ENCODE results near the gene TTYH3.
"Not testable (repeated sequence)": the region's sequence is repeated elsewhere in the genome, so short reads cannot be mapped to it uniquely, and the experiment has no call there.

Gene TTYH3

DNA sequence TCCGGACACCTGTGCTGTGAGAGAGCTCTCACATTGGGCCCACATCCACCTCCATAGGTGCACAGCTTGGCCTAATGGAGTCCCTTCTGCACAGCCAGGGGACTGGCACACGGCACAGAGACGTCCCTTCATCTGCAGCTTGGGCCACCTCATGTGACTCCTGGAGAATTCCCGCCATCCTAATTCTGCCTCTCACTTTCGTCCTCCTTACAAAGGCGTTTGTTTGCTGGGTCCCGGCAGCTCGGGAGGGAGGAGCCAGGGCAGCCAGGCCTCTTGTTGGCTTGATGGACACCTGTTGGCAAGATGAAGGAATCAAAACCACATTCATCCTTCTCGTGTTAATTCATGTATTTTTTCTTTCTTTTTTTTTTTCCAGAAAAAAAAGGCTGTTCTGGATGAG lies 30.7 kb upstream of the TTYH3 start:
- in situ Hi-C loops (cut with HindIII; ENCODE audit: low pct_ligation_motif_present, low pct_unique_long_range_greater_than_20kb, low sequenced_read_pairs): no loop called here
- DNase-seq: no peak

DNA sequence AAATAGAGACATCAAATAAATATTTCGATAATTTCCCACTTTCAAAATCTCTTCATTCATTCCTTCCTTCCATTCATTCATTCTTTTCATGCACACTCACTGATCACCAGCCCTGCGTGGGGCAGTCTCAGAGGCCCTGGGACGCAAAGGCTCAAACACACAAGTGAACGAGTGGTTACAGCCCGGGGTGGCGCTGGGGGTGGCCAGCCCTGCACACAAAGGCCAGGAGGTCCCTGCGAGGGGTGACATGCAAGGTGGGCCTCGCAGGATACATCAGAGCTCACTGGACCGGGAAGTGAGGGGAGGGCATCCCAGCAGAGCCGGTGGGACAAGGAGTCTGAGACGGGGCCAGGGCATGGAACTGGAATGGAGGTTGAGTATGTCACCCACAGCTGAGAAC lies 29.9 kb upstream of the TTYH3 start:
- in situ Hi-C loops (cut with HindIII; ENCODE audit: low pct_ligation_motif_present, low pct_unique_long_range_greater_than_20kb, low sequenced_read_pairs): no loop called here
- DNase-seq: no peak

DNA sequence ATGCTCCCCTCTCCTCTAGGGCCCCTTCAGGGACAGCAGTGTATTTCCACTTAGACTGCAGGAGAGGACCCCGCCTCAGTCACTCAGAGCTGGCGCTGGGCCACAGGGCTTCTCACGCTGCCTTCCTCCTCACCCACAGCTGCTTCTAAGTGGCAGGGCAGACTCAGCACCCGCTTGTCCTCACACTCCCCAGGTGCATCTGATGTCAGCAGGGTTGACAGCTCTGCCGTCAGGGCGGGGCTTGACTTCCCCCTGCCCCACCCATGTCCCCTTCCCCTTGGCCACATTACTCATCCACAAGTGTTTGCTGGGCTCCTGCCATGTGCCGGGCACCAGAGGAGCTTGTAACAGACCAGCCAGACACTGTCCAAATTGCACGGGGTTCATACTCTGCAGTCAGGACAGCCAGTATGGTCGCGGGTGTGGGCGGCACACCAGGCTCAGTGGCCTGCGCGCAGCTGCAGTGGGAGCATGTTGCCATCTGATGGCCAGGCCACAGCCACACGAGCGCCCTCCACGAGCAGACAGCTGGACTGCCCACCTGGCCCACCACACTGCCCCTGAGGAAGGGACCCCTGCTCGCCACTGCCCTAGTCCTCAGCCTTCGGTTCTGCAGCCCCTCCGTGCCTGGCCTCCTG lies 29.3 kb upstream of the TTYH3 start:
- in situ Hi-C loops (cut with HindIII; ENCODE audit: low pct_ligation_motif_present, low pct_unique_long_range_greater_than_20kb, low sequenced_read_pairs): no loop called here
- DNase-seq: no peak

DNA sequence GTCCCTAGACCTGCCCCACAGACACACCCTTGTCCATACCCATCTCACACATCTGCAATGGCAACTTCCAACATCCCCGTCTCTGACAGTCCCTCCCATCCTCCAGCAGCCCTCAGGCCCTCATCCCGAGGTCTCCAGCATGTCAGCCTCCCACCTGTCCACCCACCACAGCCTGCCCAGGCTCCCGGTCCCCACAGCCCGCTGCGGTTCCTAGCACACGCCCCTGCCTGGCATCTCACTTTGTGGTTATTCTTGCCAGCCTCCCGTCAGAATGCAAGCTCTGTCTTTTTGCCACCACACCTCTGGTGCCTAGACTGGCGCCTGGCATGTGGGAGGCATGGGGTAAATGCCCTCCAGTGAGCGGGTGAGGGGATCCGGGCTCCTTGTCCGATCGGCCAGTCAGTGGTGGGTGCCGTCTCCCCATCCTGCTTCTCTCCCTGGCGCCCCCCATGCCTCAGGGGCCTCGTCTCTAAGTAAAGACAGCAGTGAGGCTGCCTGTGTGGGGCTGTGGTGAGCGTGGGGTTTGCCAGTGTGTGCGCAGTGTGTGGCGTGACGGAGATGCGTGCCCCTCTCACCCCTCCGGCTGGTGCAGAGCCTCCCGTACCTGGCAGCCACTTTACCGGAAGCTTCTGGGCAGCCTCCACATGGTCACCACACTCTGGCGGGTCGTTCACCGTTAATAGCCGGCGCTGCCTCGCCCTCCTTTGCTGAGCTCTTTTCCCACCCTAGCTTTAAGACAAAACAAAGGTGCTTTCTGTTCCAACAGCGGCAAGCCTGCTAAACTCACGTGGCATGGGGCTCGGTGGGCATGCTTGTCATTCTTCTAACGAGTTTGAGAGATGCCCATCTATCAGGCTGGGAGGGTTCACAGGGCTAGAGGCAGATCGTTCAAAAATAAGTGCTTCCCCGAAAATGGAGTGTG lies 28.5 kb upstream of the TTYH3 start:
- no peak for DNase-seq
- in situ Hi-C loops (cut with HindIII; ENCODE audit: low pct_ligation_motif_present, low pct_unique_long_range_greater_than_20kb, low sequenced_read_pairs): no loop called here

DNA sequence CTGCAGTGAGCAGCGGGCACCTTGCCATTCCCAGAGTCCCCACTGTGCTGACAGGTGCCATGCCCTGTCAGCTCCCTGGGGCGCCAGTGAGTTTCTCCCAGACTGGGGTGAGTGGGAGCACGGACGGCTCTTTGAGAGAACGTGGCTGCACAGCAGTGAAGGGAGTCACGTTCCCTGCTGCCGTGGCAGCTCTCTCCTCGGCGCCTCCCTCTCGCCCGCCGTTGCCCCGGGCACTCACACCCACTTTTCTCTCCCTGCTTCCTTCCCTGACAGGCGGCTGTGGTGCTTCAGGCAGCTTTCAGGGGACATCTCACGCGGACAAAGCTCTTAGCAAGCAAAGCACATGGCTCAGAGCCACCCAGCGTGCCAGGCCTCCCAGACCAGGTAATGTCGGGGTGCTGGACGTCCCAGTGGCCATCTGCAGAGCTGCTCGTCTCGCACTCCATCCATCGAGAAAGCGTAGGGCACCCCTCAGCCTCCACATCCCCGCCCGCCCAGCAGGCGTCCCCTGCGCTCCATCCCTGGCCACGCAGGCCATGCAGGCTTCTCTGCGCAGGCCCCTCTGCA lies 27.1 kb upstream of the TTYH3 start:
- in situ Hi-C loops (cut with HindIII; ENCODE audit: low pct_ligation_motif_present, low pct_unique_long_range_greater_than_20kb, low sequenced_read_pairs): no loop called here
- DNase-seq: no peak

DNA sequence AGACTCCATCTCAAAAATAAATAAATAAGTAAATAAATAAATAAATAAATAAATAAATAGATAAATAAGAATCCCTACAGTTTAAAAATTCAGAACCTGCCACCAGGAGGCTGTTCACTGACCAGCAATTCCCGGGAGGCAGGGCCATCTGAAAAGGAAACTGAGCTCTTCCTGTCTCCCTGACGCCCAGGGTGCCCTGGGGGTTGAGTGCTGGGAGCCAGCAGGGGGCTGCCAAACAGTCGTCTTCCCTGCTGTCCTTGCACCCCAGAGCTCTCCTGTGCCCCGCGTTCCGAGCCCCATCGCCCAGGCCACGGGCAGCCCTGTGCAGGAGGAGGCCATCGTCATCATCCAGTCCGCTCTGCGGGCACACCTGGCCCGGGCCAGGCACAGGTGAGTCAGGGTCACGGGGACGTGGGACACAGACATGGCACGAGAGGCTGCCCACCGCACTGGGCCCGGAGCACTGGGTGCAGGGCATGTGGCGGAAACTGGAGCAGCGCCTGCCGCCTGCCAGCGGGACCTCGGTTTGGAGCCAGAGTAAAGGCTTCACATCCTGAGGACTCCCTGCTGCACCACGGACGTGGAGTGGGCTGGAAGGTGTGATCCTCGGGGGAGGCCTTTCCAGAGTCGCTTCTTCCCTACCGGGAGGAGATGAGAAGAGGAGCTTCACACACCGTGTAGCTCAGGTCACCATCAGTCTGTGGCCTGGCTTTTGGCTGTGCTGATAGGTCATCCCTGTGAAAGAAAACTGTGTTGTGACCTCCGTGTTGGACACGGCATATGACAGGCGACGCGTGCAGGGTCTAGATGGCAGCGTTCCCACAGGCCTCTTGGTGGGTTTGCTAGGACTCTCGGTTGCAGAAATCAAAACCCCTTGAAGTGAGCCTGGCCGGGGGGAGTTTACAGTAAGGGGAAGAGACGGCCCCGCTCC lies 25.9 kb upstream of the TTYH3 start:
- in situ Hi-C loops (cut with HindIII; ENCODE audit: low pct_ligation_motif_present, low pct_unique_long_range_greater_than_20kb, low sequenced_read_pairs): no loop called here

DNA sequence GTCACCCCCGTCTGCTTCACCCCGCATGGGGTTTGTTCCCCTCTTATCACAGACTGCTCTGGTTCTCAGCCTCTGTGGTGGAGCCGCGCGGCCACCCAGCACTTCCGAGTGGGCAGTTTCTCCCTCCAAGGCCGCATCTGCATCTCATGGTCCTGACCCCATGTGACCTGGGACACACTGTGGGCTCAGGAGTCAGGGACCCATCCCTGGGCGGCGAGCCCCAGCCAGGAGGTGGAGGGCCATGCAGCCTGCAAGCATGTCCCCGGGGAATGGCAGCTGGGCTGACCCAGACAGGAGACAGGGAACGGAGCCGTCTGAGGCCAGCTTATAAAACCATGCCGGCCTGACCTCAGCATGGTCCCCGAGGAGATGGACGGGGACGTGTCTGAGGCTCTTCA lies 25.2 kb upstream of the TTYH3 start:
- in situ Hi-C loops (cut with HindIII; ENCODE audit: low pct_ligation_motif_present, low pct_unique_long_range_greater_than_20kb, low sequenced_read_pairs): no loop called here

More for the DNA sequence above, 25.9 kb upstream of the TTYH3 start:
- no peak for DNase-seq

DNA sequence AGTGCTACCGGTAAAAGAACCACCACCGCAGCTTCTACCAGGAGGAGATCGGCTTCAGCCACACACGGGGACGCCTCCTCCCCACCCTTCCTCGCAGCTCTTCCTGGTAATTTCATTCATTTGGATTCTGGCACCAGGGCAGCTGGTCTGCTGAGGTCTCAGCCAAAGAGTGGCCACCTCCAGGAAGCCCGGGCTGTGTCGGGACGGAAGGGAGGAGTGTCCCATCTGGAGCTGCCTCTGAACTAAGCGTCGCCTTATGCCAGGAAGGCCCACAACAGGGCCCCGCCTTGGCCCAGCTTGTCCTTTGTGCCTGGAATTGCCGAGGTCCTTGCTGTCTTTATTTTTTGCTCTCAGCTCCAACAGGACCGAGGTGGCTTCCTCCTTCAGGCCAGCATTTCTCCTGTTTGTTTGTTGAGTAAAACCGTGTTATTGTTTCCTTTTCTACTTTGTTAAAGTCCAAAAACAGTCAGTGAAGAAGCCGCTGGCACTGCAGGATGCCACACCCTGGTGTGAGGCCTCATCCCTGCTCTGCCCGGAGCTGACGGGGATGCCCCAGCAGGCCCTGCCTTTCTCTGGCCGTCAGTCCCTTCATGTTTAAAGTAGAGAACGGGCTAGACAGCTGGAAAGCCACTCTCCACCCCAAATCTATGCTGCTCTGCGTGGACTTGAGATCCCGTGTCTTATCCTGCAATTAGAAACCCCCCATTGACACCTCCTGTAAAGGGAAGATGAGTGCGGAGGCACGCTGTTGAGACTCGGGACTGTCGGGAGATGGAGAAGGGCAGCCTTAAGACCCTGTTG lies 24.5 kb upstream of the TTYH3 start:
- in situ Hi-C loops (cut with HindIII; ENCODE audit: low pct_ligation_motif_present, low pct_unique_long_range_greater_than_20kb, low sequenced_read_pairs): no loop called here
- no peak for DNase-seq

More for the DNA sequence above, 25.2 kb upstream of the TTYH3 start:
- DNase-seq: no peak

DNA sequence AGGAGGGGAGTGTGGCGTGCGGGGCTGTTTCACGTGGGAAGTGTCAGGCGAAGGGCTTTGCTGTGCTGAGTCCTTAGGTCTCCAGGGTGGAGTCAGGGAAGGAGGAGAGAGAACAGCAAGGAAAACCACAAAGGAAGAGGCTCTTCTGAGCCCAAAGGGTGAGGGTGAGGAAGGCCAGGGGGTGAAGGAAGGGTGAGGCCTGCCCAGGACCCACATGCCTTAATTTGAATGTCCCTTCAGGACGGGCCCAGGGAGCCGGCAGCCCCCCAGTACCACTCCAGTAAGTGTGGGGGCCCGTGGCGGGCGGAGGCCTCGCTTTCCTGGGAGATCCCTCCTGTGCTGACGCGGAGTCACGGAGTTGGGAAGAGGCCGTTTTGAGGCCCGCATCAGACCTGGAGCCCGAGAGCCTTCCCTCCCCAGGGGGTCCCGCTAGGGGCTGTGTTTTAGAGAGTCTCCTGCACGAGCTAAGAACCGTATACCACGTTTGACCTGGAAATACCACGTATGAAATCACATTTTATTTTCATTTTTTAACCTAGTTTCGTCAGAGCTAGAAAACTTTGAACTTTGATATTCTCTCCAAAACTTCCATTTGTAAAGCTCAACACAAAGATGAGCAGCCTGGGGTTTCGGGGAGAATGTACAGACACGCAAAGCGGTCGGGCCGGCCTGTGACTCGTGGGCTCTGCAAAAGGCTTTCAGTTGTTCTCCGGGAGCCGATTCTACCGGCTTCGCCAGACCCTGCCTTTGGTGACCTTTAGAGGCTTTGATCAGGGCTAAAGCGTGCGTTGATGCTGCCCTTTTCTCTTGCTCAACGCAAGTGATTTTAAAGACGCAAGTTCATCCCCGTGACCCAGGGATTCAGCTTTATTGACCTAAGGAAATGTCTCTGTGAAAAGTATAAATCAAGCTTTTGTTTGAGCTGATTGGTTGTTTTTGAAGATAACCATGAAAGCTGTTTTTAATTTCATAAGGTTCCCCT lies 23.6 kb upstream of the TTYH3 start:
- in situ Hi-C loops (cut with HindIII; ENCODE audit: low pct_ligation_motif_present, low pct_unique_long_range_greater_than_20kb, low sequenced_read_pairs): no loop called here

DNA sequence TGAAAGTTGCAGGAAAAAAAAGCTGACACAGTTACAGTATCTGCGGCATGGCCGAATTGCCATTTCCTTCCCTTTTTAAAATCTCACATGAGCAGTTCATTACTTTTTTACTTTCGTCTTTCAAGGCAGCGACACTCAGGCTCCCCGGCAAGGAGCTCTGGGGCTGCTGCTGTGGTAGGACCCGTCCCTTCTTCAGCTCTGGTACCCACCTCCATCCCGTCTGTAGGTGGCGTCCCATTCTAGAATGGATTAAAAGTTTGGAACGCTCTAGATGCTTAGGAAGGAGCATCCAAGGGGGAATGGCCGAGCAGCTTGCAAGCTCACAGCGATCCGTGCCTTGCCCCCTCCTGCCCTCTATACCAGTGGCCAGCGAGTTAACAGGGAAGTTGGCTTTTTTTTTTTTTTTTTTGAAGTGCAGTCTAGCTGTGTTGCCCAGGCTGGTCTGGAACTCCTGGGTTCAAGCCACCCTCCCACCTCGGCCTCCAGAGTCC lies 22.8 kb upstream of the TTYH3 start:
- in situ Hi-C loops (cut with HindIII; ENCODE audit: low pct_ligation_motif_present, low pct_unique_long_range_greater_than_20kb, low sequenced_read_pairs): no loop called here
- DNase-seq: peak; percentile 54

More for the DNA sequence above, 23.6 kb upstream of the TTYH3 start:
- no peak for DNase-seq

DNA sequence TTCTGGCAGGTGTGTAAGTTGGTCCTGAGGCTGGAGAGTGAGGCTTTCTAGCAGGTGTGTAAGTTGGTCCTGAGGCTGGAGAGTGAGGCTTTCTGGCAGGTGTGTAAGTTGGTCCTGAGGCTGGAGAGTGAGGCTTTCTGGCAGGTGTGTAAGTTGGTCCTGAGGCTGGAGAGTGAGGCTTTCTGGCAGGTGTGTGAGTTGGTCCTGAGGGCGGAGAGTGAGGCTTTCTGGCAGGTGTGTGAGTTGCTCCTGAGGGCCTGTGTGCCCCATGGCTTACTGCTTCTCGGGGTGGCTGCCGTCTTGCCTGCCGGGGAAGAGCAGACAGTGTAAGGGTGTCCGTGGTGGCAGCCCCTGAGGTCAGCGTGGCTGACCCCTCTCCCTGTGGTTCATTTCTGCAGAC lies 22.1 kb upstream of the TTYH3 start:
- in situ Hi-C loops (cut with HindIII; ENCODE audit: low pct_ligation_motif_present, low pct_unique_long_range_greater_than_20kb, low sequenced_read_pairs); DNase-seq: not testable (repeated sequence)

DNA sequence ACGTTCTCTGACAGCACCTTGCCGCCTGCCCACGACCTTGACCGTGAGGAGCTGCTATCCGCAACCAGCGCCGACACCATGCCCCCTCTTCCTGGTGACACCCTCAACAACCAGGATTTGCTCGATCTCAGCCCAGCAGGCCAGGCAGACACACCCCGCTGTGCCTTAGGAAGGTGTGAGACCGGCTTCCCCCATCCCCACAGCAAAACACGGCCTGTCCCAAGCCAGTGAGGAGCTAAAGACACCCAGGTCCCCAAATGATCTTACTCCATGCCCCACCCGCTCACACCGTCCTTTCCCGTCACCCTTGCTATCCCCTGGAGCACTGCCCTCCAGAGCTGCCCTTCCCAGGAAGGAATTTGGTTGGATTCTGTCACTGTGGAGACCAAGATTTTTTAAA lies 21.3 kb upstream of the TTYH3 start:
- in situ Hi-C loops (cut with HindIII; ENCODE audit: low pct_ligation_motif_present, low pct_unique_long_range_greater_than_20kb, low sequenced_read_pairs): no loop called here
- DNase-seq: no peak

DNA sequence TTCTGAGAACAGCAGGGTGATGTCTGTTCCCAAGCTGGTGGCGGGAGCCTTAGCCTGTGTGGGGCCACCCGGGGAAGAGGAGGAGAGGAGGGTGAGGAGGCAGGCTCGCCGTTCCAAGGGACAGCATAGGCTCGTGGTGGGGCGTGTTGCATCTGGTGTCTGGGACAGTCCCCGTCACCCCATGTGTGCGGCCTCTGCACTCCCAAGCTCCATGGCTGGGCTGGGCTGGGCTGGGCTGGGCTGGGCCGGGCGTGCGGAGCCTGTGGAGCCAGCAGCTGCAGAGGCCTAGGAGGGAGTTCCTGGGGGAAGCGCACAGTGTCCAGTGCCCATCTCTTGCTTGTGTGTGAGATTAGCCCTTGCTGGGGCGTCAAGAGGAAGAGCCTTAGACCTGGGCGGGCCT lies 20.9 kb upstream of the TTYH3 start:
- in situ Hi-C loops (cut with HindIII; ENCODE audit: low pct_ligation_motif_present, low pct_unique_long_range_greater_than_20kb, low sequenced_read_pairs): no loop called here
- DNase-seq: no peak

DNA sequence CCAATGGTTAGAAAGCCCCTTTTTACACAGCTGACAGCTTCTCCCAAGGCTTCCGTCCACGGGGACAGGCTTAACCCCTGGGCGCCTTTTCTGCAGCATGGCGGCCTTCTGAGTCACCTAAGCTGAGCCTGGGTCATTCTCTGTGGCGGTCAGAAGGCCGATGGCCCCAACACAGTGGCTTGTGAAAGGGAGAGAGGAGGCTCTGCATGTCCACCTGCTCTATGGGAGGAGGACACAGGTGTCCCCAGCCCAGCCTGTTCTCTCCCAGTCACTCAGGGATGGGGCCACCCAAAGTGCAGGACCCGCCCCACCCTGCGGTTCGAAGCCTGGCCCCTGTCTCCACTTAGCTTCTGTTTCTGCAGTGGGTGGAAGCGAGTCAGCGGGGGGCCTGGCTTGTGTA lies 20.4 kb upstream of the TTYH3 start:
- in situ Hi-C loops (cut with HindIII; ENCODE audit: low pct_ligation_motif_present, low pct_unique_long_range_greater_than_20kb, low sequenced_read_pairs): no loop called here

DNA sequence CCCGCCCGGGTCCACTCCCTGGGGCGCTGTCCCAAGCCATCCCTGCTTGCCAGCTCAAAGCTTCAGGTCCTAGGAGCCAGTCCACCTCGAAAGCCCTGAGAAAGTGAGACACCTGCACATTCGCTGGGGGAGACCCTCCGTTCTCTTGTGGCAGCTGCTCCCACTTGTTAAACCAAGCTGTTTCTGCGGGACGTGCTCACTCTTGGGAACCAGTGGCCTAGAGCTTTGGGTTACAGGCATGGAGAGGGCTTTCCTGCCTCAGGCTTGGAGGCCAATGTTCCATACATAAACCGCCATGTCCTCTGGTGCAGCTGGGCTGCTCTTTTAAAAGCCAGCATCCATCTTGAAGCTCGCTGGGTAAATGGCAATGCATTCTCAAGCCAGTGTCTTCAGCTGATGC lies 19.9 kb upstream of the TTYH3 start:
- no peak for DNase-seq
- in situ Hi-C loops (cut with HindIII; ENCODE audit: low pct_ligation_motif_present, low pct_unique_long_range_greater_than_20kb, low sequenced_read_pairs): no loop called here

More for the DNA sequence above, 20.4 kb upstream of the TTYH3 start:
- no peak for DNase-seq

DNA sequence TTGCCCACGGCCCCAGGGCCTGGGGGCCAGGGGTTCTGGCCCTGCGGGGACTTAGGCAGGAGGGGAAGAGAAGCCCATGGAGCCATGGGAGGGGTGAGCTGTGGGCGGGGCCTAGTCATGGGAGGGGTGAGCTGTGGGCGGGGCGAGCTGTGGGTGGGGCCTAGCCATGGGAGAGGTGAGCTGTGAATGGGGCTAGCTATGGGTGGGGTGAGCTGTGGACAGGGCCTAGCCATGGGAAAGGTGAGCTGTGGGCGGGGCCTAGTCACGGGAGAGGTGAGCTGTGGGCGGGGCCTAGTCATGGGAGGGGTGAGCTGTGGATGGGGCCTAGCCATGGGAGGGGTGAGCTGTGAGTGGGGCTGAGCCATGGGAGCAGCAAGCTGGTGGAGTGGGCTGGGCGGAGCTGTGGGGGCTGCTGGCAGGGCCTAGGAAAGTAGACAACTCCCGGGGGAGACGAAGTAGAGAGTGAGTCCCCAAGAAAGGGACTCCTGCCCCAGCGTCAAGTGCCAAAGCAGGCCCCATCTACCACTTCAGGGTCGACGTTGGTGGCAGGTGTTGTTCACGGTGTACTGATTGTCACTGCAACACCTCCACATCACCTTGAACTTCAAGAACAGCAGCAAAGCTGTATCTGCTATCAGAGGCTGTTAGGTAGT lies 19.2 kb upstream of the TTYH3 start:
- in situ Hi-C loops (cut with HindIII; ENCODE audit: low pct_ligation_motif_present, low pct_unique_long_range_greater_than_20kb, low sequenced_read_pairs): no loop called here
- DNase-seq: no peak

All from ACHN (cell line).